Measurements from ENCODE around the gene TUT7.

The TUT7 gene

GRCh38 chr9:86282979-86283535 lies 71.2 kb downstream of the TUT7 start:
- DNase-seq (ENCODE audit: low read depth in 1 of 2, low spot score in 1 of 2): no peak
- TF ChIP-seq JUND (IDR thresholded peaks at IDR 0.05; ENCODE audit: low read depth): no peak

GRCh38 chr9:86282077-86282978 lies 71.9 kb downstream of the TUT7 start, which contains the start of gene ISCA1:
Gene ISCA1 (minus strand): TSS chr9:86282538. CDS start chr9:86282458, 80 bp downstream.
- TF ChIP-seq JUND (IDR thresholded peaks at IDR 0.05; ENCODE audit: low read depth): no peak
- peak; percentile 54 to 90 for DNase-seq (ENCODE audit: low read depth in 1 of 2, low spot score in 1 of 2)
- in situ Hi-C loops (cut with HindIII; ENCODE audit: low pct_unique_long_range_greater_than_20kb, low sequenced_read_pairs): no loop called here

More at GRCh38 chr9:86282979-86283535, 71.2 kb downstream of the TUT7 start:
- in situ Hi-C loops (cut with HindIII; ENCODE audit: low pct_unique_long_range_greater_than_20kb, low sequenced_read_pairs): no loop called here

GRCh38 chr9:86281593-86282076 lies 72.6 kb downstream of the TUT7 start:
- no peak for TF ChIP-seq JUND (IDR thresholded peaks at IDR 0.05; ENCODE audit: low read depth)
- peak in 1 of 2 experiments; percentile 5 for DNase-seq (ENCODE audit: low read depth in 1 of 2, low spot score in 1 of 2)
- in situ Hi-C loops (cut with HindIII; ENCODE audit: low pct_unique_long_range_greater_than_20kb, low sequenced_read_pairs): no loop called here

- in situ Hi-C loops (cut with HindIII; ENCODE audit: low pct_unique_long_range_greater_than_20kb, low sequenced_read_pairs): no loop called here
- no peak for TF ChIP-seq JUND (IDR thresholded peaks at IDR 0.05; ENCODE audit: low read depth)
- no peak for DNase-seq (ENCODE audit: low read depth in 1 of 2, low spot score in 1 of 2)
These were observed 73.6 kb downstream of the TUT7 start for GRCh38 chr9:86280580-86280979.

GRCh38 chr9:86279839-86280238 lies 74.4 kb downstream of the TUT7 start:
- in situ Hi-C loops (cut with HindIII; ENCODE audit: low pct_unique_long_range_greater_than_20kb, low sequenced_read_pairs): no loop called here
- TF ChIP-seq JUND (IDR thresholded peaks at IDR 0.05; ENCODE audit: low read depth): no peak
- no peak for DNase-seq (ENCODE audit: low read depth in 1 of 2, low spot score in 1 of 2)

- in situ Hi-C loops (cut with HindIII; ENCODE audit: low pct_unique_long_range_greater_than_20kb, low sequenced_read_pairs): no loop called here
- TF ChIP-seq JUND (IDR thresholded peaks at IDR 0.05; ENCODE audit: low read depth): no peak
These were observed 77.1 kb downstream of the TUT7 start for GRCh38 chr9:86277072-86277471.

GRCh38 chr9:86275962-86276361 lies 78.2 kb downstream of the TUT7 start:
- in situ Hi-C loops (cut with HindIII; ENCODE audit: low pct_unique_long_range_greater_than_20kb, low sequenced_read_pairs): no loop called here
- peak in 1 of 2 experiments; percentile 10 for DNase-seq (ENCODE audit: low read depth in 1 of 2, low spot score in 1 of 2)
- TF ChIP-seq JUND (IDR thresholded peaks at IDR 0.05; ENCODE audit: low read depth): no peak

More at GRCh38 chr9:86277072-86277471, 77.1 kb downstream of the TUT7 start:
- no peak for DNase-seq (ENCODE audit: low read depth in 1 of 2, low spot score in 1 of 2)

GRCh38 chr9:86274821-86275643 lies 79.2 kb downstream of the TUT7 start:
- in situ Hi-C loops (cut with HindIII; ENCODE audit: low pct_unique_long_range_greater_than_20kb, low sequenced_read_pairs): no loop called here
- TF ChIP-seq JUND (IDR thresholded peaks at IDR 0.05; ENCODE audit: low read depth): no peak
- DNase-seq (ENCODE audit: low read depth in 1 of 2, low spot score in 1 of 2): no peak

- in situ Hi-C loops (cut with HindIII; ENCODE audit: low pct_unique_long_range_greater_than_20kb, low sequenced_read_pairs): no loop called here
- no peak for TF ChIP-seq JUND (IDR thresholded peaks at IDR 0.05; ENCODE audit: low read depth)
- no peak for DNase-seq (ENCODE audit: low read depth in 1 of 2, low spot score in 1 of 2)
These were observed 82.0 kb downstream of the TUT7 start for GRCh38 chr9:86272221-86272620.

GRCh38 chr9:86263876-86264275 lies 90.3 kb downstream of the TUT7 start:
- TF ChIP-seq JUND (IDR thresholded peaks at IDR 0.05; ENCODE audit: low read depth): no peak
- DNase-seq (ENCODE audit: low read depth in 1 of 2, low spot score in 1 of 2): no peak
- in situ Hi-C loops (cut with HindIII; ENCODE audit: low pct_unique_long_range_greater_than_20kb, low sequenced_read_pairs): no loop called here

GRCh38 chr9:86262492-86262891 lies 91.7 kb downstream of the TUT7 start:
- DNase-seq (ENCODE audit: low read depth in 1 of 2, low spot score in 1 of 2): no peak
- in situ Hi-C loops (cut with HindIII; ENCODE audit: low pct_unique_long_range_greater_than_20kb, low sequenced_read_pairs): no loop called here
- no peak for TF ChIP-seq JUND (IDR thresholded peaks at IDR 0.05; ENCODE audit: low read depth)

GRCh38 chr9:86259557-86259956 lies 94.7 kb downstream of the TUT7 start, which contains the start of gene C9orf153:
Gene C9orf153 (minus strand): TSS chr9:86259657. CDS start chr9:86229603, 30,054 bp downstream.
- DNase-seq (ENCODE audit: low read depth in 1 of 2, low spot score in 1 of 2): no peak
- in situ Hi-C loops (cut with HindIII; ENCODE audit: low pct_unique_long_range_greater_than_20kb, low sequenced_read_pairs): no loop called here
- no peak for TF ChIP-seq JUND (IDR thresholded peaks at IDR 0.05; ENCODE audit: low read depth)

All from T47D (cell line).